GM12873 (cell line): ENCODE data around the gene PDE8A.

Source experiments
- TF ChIP-seq, protein P1 (sequence below): IDR thresholded peaks from 2 replicates; pipeline ENCODE4 v1.5.1; 2012; ENCODE audit warnings: low read depth, mild to moderate bottlenecking, moderate library complexity, low read length, control low read depth; ENCODE audit not compliant: insufficient read depth; ENCODE audit errors: missing control alignments

Gene PDE8A, protein sequence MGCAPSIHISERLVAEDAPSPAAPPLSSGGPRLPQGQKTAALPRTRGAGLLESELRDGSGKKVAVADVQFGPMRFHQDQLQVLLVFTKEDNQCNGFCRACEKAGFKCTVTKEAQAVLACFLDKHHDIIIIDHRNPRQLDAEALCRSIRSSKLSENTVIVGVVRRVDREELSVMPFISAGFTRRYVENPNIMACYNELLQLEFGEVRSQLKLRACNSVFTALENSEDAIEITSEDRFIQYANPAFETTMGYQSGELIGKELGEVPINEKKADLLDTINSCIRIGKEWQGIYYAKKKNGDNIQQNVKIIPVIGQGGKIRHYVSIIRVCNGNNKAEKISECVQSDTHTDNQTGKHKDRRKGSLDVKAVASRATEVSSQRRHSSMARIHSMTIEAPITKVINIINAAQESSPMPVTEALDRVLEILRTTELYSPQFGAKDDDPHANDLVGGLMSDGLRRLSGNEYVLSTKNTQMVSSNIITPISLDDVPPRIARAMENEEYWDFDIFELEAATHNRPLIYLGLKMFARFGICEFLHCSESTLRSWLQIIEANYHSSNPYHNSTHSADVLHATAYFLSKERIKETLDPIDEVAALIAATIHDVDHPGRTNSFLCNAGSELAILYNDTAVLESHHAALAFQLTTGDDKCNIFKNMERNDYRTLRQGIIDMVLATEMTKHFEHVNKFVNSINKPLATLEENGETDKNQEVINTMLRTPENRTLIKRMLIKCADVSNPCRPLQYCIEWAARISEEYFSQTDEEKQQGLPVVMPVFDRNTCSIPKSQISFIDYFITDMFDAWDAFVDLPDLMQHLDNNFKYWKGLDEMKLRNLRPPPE

DNA sequence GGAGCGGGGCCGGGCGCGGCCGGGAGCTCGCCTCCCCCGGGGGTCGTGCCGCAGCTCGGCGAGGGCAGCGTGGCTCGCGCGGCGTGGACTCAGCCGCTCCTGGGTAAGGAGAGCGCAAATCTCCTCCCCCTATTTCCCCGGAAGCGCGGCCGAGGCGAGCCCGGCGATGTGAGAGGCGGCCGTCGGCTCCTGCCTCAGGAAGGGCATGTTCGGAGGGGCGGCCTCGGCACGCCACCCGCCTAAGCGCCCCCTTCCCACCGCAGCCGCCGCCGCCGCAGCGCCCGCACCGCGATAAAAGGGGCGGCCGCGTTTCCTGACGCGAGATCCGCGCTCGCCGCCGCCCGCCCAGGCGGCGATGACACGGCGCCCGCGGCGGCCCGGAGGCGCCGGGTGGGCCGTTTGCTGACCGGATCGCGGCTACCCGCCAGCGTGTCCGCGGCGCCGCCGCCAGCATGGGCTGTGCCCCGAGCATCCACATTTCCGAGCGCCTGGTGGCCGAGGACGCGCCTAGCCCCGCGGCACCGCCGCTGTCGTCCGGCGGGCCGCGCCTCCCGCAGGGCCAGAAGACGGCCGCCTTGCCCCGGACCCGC lies at the start of gene PDE8A:
Gene PDE8A, plus strand, starts transcription at position 146 of the 590 bp plus-strand sequence. Its CDS starts 307 bp downstream, at position 453.
- TF ChIP-seq, protein P1, sequence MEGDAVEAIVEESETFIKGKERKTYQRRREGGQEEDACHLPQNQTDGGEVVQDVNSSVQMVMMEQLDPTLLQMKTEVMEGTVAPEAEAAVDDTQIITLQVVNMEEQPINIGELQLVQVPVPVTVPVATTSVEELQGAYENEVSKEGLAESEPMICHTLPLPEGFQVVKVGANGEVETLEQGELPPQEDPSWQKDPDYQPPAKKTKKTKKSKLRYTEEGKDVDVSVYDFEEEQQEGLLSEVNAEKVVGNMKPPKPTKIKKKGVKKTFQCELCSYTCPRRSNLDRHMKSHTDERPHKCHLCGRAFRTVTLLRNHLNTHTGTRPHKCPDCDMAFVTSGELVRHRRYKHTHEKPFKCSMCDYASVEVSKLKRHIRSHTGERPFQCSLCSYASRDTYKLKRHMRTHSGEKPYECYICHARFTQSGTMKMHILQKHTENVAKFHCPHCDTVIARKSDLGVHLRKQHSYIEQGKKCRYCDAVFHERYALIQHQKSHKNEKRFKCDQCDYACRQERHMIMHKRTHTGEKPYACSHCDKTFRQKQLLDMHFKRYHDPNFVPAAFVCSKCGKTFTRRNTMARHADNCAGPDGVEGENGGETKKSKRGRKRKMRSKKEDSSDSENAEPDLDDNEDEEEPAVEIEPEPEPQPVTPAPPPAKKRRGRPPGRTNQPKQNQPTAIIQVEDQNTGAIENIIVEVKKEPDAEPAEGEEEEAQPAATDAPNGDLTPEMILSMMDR, result no peak

DNA sequence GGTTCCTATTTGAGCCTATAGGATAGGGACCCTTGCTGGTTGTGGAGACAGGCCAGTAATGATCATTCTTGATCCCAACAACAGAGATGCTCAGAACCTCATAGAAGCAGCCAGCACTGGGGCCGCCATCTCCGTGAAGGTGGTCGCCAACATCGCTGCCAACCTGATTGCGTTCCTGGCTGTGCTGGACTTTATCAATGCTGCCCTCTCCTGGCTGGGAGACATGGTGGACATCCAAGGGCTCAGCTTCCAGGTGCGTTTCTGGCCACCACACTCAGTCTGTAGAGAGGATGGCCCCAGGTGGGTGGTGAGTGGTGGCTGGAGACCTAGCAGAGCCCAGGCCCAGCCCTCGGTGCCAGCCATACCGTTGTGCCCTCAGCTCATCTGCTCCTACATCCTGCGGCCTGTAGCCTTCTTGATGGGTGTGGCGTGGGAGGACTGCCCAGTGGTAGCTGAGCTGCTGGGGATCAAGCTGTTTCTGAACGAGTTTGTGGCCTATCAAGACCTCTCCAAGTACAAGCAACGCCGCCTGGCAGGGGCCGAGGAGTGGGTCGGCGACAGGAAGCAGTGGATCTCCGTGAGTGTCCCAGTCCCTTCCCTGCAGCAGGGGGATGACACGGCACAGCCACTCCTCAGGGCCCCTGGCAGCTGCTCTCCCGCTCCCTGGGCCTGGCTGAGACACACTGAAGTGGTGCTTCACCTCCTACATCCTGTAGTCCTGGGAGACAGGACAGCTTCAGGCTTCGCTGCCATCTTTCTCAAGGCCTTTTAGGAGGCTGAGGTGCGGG lies 46.5 kb upstream of the PDE8A start:
- TF ChIP-seq, protein P1, result no peak

DNA sequence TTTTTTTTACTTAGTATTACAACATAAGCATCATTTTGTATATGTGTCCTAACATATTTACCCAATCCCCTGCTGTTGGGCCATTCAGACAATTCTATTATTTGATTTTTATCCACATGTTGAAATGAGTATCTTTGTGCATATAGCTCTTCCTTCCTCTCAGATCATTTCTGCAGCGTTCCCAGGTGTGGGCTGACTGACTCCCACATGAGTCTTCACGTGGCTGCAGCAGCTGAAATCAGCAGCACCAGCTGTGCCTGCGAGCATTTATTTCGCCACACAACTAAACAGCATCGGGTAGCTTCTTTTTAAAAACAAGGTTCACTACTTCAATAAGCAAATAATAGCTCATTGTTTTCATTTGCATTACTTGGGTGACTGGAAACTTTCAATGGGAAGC lies 44.5 kb upstream of the PDE8A start:
- TF ChIP-seq, protein P1, result no peak

DNA sequence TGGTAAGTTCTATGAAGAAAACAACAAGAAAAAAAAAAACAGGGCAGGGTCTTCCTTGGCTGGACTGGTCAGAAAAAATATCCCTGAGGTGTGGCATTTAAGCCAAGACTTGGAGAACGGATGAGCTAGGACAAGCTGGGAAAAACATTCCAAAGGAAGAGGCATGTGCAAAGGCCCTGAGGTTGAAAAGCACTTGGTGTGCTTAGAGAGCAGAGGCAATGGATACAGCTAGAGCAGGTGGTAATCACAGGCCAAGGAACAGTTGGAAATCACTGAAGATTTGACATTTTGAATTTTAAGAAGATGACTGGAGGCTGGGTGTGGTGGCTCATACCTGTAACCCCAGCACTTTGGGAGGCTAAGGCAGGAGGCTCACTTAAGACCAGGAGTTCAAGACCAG lies 42.9 kb upstream of the PDE8A start:
- TF ChIP-seq, protein P1, result no peak

DNA sequence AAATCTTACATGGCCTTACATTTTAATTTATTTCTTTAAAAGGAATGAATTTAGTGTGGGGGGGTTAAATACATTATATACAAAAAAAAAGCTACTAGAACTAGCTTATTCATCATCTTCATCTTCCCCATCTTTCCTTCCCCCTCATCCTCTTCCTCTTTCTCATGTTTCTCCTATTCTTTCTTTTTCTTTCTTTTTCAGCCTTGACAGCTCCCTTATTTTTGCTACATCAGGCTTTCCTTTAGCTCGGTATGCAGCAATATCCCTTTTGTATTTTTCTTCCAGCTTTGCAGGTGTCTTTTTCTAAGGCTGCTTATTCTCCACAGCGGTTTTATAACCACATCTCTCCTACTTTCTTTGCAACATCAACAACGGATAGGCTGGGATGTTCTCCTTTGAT lies 41.3 kb upstream of the PDE8A start:
- TF ChIP-seq, protein P1, result no peak

DNA sequence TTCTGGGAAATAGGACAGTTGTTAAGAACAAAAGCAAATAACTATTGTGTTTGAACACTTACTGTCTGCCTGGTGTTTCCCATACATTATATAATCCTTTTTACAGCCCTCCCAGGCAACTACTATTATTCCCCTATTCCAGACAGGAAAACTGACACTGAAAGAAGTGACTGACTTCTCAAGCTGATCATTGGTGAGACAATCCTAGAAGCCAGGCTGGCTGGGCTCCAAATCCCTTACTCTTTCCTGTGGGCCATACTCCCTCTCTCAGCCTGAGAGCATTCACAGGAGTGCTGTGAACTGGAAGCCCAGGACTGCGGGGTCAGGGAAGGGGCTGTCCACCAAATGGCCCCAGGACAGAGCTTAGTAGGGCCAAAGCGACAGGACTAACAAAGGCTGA lies 39.2 kb upstream of the PDE8A start:
- TF ChIP-seq, protein P1, result no peak
